H9 (cell line): ENCODE data around the gene PSTPIP1. TPM values are rescaled to one million over a fixed set of nuclear protein-coding genes. Genes with fewer than 3 reads are reported as not detected.

Source experiments
- DNase-seq: peaks from one replicate; pipeline ENCODE4 v3.0.0-alpha.2; 2017
- H2AFZ ChIP-seq: one replicate; pipeline ENCODE4 v1.6.1; 2013; ENCODE audit warnings: mild to moderate bottlenecking, low read length, control low read depth, moderate library complexity
- H2AK5ac ChIP-seq: 2 replicates; pipeline ENCODE4 v1.6.1; 2013; ENCODE audit warnings: low read length, control low read depth, mixed read lengths; ENCODE audit not compliant: insufficient read length
- H2BK120ac ChIP-seq: one replicate; pipeline ENCODE4 v1.6.1; 2013; ENCODE audit warnings: low read depth, mild to moderate bottlenecking, low read length, control low read depth, inconsistent platforms; ENCODE audit not compliant: poor library complexity, severe bottlenecking
- H2BK12ac ChIP-seq: 2 replicates; pipeline ENCODE4 v1.6.1; 2013; ENCODE audit warnings: low read length, control low read depth, mixed read lengths, low read depth; ENCODE audit not compliant: insufficient read length
- H2BK15ac ChIP-seq: 2 replicates; pipeline ENCODE4 v1.6.1; 2013; ENCODE audit warnings: low read depth, low read length, control low read depth
- H2BK20ac ChIP-seq: one replicate; pipeline ENCODE4 v1.6.1; 2013; ENCODE audit warnings: low read depth, mild to moderate bottlenecking, low read length, control low read depth, inconsistent platforms; ENCODE audit not compliant: poor library complexity, severe bottlenecking
- H2BK5ac ChIP-seq: 2 replicates; pipeline ENCODE4 v1.6.1; 2013; ENCODE audit warnings: low read length, control low read depth, mixed read lengths; ENCODE audit not compliant: insufficient read length
- H3K14ac ChIP-seq: 2 replicates; pipeline ENCODE4 v1.6.1; 2013; ENCODE audit warnings: low read length, control low read depth; ENCODE audit not compliant: insufficient read depth
- H3K18ac ChIP-seq: 2 replicates; pipeline ENCODE4 v1.6.1; 2013; ENCODE audit warnings: low read depth, mild to moderate bottlenecking, mixed read lengths, low read length, control low read depth; ENCODE audit not compliant: insufficient read length
- H3K23ac ChIP-seq: 2 replicates; pipeline ENCODE4 v1.6.1; 2013; ENCODE audit warnings: low read length, control low read depth, mixed read lengths, low read depth; ENCODE audit not compliant: insufficient read length
- H3K23me2 ChIP-seq: 2 replicates; pipeline ENCODE4 v1.6.1; 2013; ENCODE audit warnings: low read depth, mild to moderate bottlenecking, mixed read lengths, low read length, control low read depth; ENCODE audit not compliant: insufficient read length, poor library complexity, severe bottlenecking
- H3K27ac ChIP-seq: 2 replicates; pipeline ENCODE4 v1.5.1; 2013; ENCODE audit warnings: low read length, control low read depth, mixed read lengths, low read depth; ENCODE audit not compliant: insufficient read length
- H3K27me3 ChIP-seq: 2 replicates; pipeline ENCODE4 v1.6.1; 2013; ENCODE audit warnings: low read length, control low read depth, inconsistent platforms; ENCODE audit not compliant: insufficient read depth
- H3K4ac ChIP-seq: 2 replicates; pipeline ENCODE4 v1.6.1; 2013; ENCODE audit warnings: low read depth, mild to moderate bottlenecking, control low read depth, inconsistent platforms, low read length, moderate library complexity
- H3K4me1 ChIP-seq: 2 replicates; pipeline ENCODE4 v1.6.1; 2013; ENCODE audit warnings: low read length, control low read depth, inconsistent platforms; ENCODE audit not compliant: insufficient read depth
- H3K4me2 ChIP-seq: 2 replicates; pipeline ENCODE4 v1.6.1; 2013; ENCODE audit warnings: low read length, control low read depth, mixed read lengths; ENCODE audit not compliant: insufficient read length, insufficient read depth
- H3K56ac ChIP-seq: 2 replicates; pipeline ENCODE4 v1.6.1; 2013; ENCODE audit warnings: low read depth, mild to moderate bottlenecking, mixed read lengths, low read length, control low read depth; ENCODE audit not compliant: insufficient read length
- H3K79me1 ChIP-seq: 2 replicates; pipeline ENCODE4 v1.6.1; 2013; ENCODE audit warnings: low read depth, mild to moderate bottlenecking, moderate library complexity, low read length, control low read depth, inconsistent platforms; ENCODE audit not compliant: insufficient read depth, poor library complexity, severe bottlenecking
- H3K79me2 ChIP-seq: 2 replicates; pipeline ENCODE4 v1.6.1; 2013; ENCODE audit warnings: low read length, control low read depth, inconsistent platforms; ENCODE audit not compliant: insufficient read depth
- H3K9ac ChIP-seq: 2 replicates; pipeline ENCODE4 v1.6.1; 2013; ENCODE audit warnings: low read length, control low read depth, mixed read lengths; ENCODE audit not compliant: insufficient read length; ENCODE audit errors: extremely low read depth
- H3K9me3 ChIP-seq: one replicate; pipeline ENCODE4 v1.6.1; 2013; ENCODE audit warnings: low read depth, low read length, inconsistent platforms; ENCODE audit not compliant: control insufficient read depth
- H3T11ph ChIP-seq: one replicate; pipeline ENCODE4 v1.6.1; 2013; ENCODE audit warnings: mild to moderate bottlenecking, low read length, control low read depth, inconsistent platforms
- H4K20me1 ChIP-seq: one replicate; pipeline ENCODE4 v1.6.1; 2013; ENCODE audit not compliant: control insufficient read depth, insufficient read length, insufficient read depth
- H4K5ac ChIP-seq: 2 replicates; pipeline ENCODE4 v1.6.1; 2013; ENCODE audit warnings: low read depth, mild to moderate bottlenecking, mixed read lengths, low read length, control low read depth; ENCODE audit not compliant: insufficient read length
- H4K8ac ChIP-seq: replicated peaks from 2 replicates; pipeline ENCODE4 v1.6.1; 2013; ENCODE audit warnings: low read length, control low read depth, mixed read lengths, low read depth; ENCODE audit not compliant: insufficient read length
- H4K91ac ChIP-seq: 2 replicates; pipeline ENCODE4 v1.6.1; 2013; ENCODE audit warnings: low read depth, mild to moderate bottlenecking, moderate library complexity, mixed read lengths, low read length, control low read depth; ENCODE audit not compliant: insufficient read length
- H3K27ac Mint-ChIP-seq, 3 experiments: 2 replicates in 2 of 3; 3 replicates in 1 of 3; pipeline ENCODE4 v1.8.0; 2020 to 2021; ENCODE audit warnings: mixed read lengths in 3 of 3, mild to moderate bottlenecking in 1 of 3, moderate library complexity in 1 of 3
- H3K27me3 Mint-ChIP-seq: 2 replicates; pipeline ENCODE4 v1.8.0; 2021; ENCODE audit warnings: low read depth, mild to moderate bottlenecking, moderate library complexity, mixed read lengths
- H3K36me3 Mint-ChIP-seq, 3 experiments: 2 replicates in 2 of 3; 3 replicates in 1 of 3; pipeline ENCODE4 v1.8.0; 2020 to 2021; ENCODE audit warnings: low read depth in 3 of 3, mixed read lengths in 3 of 3; ENCODE audit not compliant: insufficient read depth in 1 of 3
- H3K4me1 Mint-ChIP-seq, 2 experiments: 2 replicates each; pipeline ENCODE4 v1.8.0; 2020; ENCODE audit warnings: mixed read lengths in 2 of 2
- H3K4me3 Mint-ChIP-seq, 2 experiments: 2 replicates in 1 of 2; 3 replicates in 1 of 2; pipeline ENCODE4 v1.8.0; 2020 to 2021; ENCODE audit warnings: mild to moderate bottlenecking in 2 of 2, mixed read lengths in 2 of 2, moderate library complexity in 1 of 2
- H3K9me3 Mint-ChIP-seq, 2 experiments: 2 replicates in 1 of 2; 3 replicates in 1 of 2; pipeline ENCODE4 v1.8.0; 2020; ENCODE audit warnings: mild to moderate bottlenecking in 2 of 2, mixed read lengths in 2 of 2, moderate library complexity in 1 of 2
- CTCF ChIP-seq: fragments of 200-600 bp; sonication (generic); conservative IDR thresholded peaks from 3 replicates; pipeline ENCODE4 v1.8.0; 2021; ENCODE audit warnings: antibody characterized with exemption, mild to moderate bottlenecking
- WGBS: extraction: QIAGEN DNeasy Blood & Tissue Kit; methylation state at CpG from one replicate; pipeline ENCODE4 v1.1.7; 2013; ENCODE audit warnings: missing lambda C conversion rate, low lambda C conversion rate, mixed read lengths; ENCODE audit not compliant: insufficient read length; ENCODE audit errors: extremely low coverage; 5-methylcytosine and 5-hydroxymethylcytosine counted together
- total RNA-seq: library from RNA; stranded (reverse); gene quantifications from 2 replicates; pipeline ENCODE4 v1.2.1, GENCODE V29; 2021

The PSTPIP1 gene
- total RNA-seq, 1 experiment from 2014 or later = 1.8 TPM

GRCh38 chr15:76972389-76973361 lies 22.3 kb upstream of the PSTPIP1 start:
- WGBS = no CpG with 5 or more reads among the region's 21 CpGs
- Histone ChIP-seq H2BK120ac (no peak overlapping the region), H2BK20ac (no peak overlapping the region), H3K23me2 (no peaks in the 10 kb centered on the region), H2BK15ac (no peak overlapping the region), H4K8ac (no peak overlapping the region), H3K18ac (no peak overlapping the region), H3K23ac (no peak overlapping the region), H3K9me3 (no peaks in the 10 kb centered on the region), H3K27ac (no peak overlapping the region), H3K27me3 (no peaks in the 10 kb centered on the region), H3T11ph (no peak overlapping the region), H4K20me1 (no peaks in the 10 kb centered on the region), H3K4ac (no peak overlapping the region), H3K14ac (no peak overlapping the region), H3K9ac (no peak overlapping the region), H3K56ac (no peak overlapping the region), H2BK5ac (no peak overlapping the region), H2BK12ac (no peak overlapping the region), H2AFZ (no peak overlapping the region), H3K79me1 (no peaks in the 10 kb centered on the region), H3K79me2 (no peaks in the 10 kb centered on the region), H2AK5ac (no peak overlapping the region), H3K4me1 (no peaks in the 10 kb centered on the region), H3K4me2 (no peak overlapping the region), H4K5ac (no peak overlapping the region), H4K91ac (no peak overlapping the region)
- Mint-ChIP-seq H3K27ac (no peak overlapping the region), H3K9me3 (no peaks in the 10 kb centered on the region), H3K27me3 (no peaks in the 10 kb centered on the region), H3K4me3 (no peak overlapping the region), H3K4me1 (peaks cover 5 to 8% of the 10 kb centered on the region in 2 experiments), H3K36me3 (no peaks in the 10 kb centered on the region)
- no peak for TF ChIP-seq CTCF
- no peak for DNase-seq
